Smooth muscle cell (in vitro differentiated cells): ENCODE results near the gene NELFCD. TPM values are rescaled to one million over a fixed set of nuclear protein-coding genes. Genes with fewer than 3 reads are reported as not detected.

Experiments
- DNase-seq: peaks from one replicate; lab custom pipeline; 2025; ENCODE audit not compliant: unreplicated experiment; lab: John Stamatoyannopoulos, UW
- H2AFZ ChIP-seq: fragments of 200-600 bp; sonication (generic); 2 replicates; pipeline ENCODE4 v1.6.0; 2016; ENCODE audit warnings: antibody characterized with exemption, low read depth, mild to moderate bottlenecking
- H3F3A ChIP-seq: fragments of 200-600 bp; sonication (generic); 2 replicates; pipeline ENCODE4 v1.6.0; 2017; ENCODE audit warnings: antibody characterized with exemption, low read depth
- H3K27ac ChIP-seq: fragments of 200-600 bp; sonication (generic); 2 replicates; pipeline ENCODE4 v1.5.1; 2016; ENCODE audit warnings: low read depth, mild to moderate bottlenecking
- H3K27me3 ChIP-seq: fragments of 200-600 bp; sonication (generic); 2 replicates; pipeline ENCODE4 v1.6.1; 2016; ENCODE audit warnings: low read depth, mild to moderate bottlenecking
- H3K36me3 ChIP-seq: fragments of 200-600 bp; sonication (generic); 2 replicates; pipeline ENCODE4 v1.5.1; 2016; ENCODE audit warnings: low read depth
- H3K4me1 ChIP-seq: fragments of 200-600 bp; sonication (generic); 2 replicates; pipeline ENCODE4 v1.5.1; 2016; ENCODE audit warnings: low read depth
- H3K4me2 ChIP-seq: fragments of 200-600 bp; sonication (generic); 2 replicates; pipeline ENCODE4 v1.6.0; 2016; ENCODE audit warnings: mild to moderate bottlenecking
- H3K4me3 ChIP-seq: fragments of 200-600 bp; sonication (generic); 2 replicates; pipeline ENCODE4 v1.5.1; 2016; ENCODE audit warnings: mild to moderate bottlenecking
- H3K79me2 ChIP-seq: fragments of 200-600 bp; sonication (generic); 2 replicates; pipeline ENCODE4 v1.6.0; 2016; ENCODE audit warnings: low read depth, mild to moderate bottlenecking
- H3K9ac ChIP-seq: fragments of 200-600 bp; sonication (generic); 2 replicates; pipeline ENCODE4 v1.6.0; 2016; ENCODE audit warnings: low read depth
- H3K9me3 ChIP-seq: fragments of 200-600 bp; sonication (generic); replicated peaks from 2 replicates; pipeline ENCODE4 v1.5.1; 2016; ENCODE audit warnings: low read depth
- H4K20me1 ChIP-seq: fragments of 200-600 bp; sonication (generic); 2 replicates; pipeline ENCODE4 v1.6.0; 2016; ENCODE audit warnings: low read depth
- WGBS: methylation state at CpG from one replicate; pipeline ENCODE4 v1.1.7; 2016; ENCODE audit warnings: low lambda C conversion rate; 5-methylcytosine and 5-hydroxymethylcytosine counted together
- polyA plus RNA-seq: library from polyadenylated mRNA; unstranded; fragments of >200 nt; fragmentation: Nextera tagmentation; extraction: Ambion mirVana; gene quantifications from 2 replicates; pipeline ENCODE4 v1.2.1, GENCODE V29; 2016
- total RNA-seq: library from RNA; depleted of rRNA; stranded (reverse); fragments of >200 nt; gene quantifications from 2 replicates; pipeline ENCODE4 v1.2.3, GENCODE V29; 2014
- TF ChIP-seq, protein P1 (sequence below): fragments of 200-600 bp; sonication (generic); IDR thresholded peaks from 2 replicates; pipeline ENCODE4 v1.5.1; 2017; ENCODE audit warnings: borderline replicate concordance, mild to moderate bottlenecking, antibody characterized with exemption; ENCODE audit not compliant: insufficient read depth, poor library complexity, severe bottlenecking

Gene NELFCD
- total and polyA plus RNA-seq, 2 experiments from 2014 or later = 25.4 to 40.3 TPM

- H3K27ac ChIP-seq = no peak overlapping the region
- H3K9me3 ChIP-seq = no peaks in the 10 kb centered on the region
- no peak overlapping the region for H3K9ac ChIP-seq
- H2AFZ ChIP-seq = no peak overlapping the region
- H4K20me1 ChIP-seq = no peaks in the 10 kb centered on the region
- no peaks in the 10 kb centered on the region for H3K79me2 ChIP-seq
- no peaks in the 10 kb centered on the region for H3K4me1 ChIP-seq
- TF ChIP-seq, protein P1, sequence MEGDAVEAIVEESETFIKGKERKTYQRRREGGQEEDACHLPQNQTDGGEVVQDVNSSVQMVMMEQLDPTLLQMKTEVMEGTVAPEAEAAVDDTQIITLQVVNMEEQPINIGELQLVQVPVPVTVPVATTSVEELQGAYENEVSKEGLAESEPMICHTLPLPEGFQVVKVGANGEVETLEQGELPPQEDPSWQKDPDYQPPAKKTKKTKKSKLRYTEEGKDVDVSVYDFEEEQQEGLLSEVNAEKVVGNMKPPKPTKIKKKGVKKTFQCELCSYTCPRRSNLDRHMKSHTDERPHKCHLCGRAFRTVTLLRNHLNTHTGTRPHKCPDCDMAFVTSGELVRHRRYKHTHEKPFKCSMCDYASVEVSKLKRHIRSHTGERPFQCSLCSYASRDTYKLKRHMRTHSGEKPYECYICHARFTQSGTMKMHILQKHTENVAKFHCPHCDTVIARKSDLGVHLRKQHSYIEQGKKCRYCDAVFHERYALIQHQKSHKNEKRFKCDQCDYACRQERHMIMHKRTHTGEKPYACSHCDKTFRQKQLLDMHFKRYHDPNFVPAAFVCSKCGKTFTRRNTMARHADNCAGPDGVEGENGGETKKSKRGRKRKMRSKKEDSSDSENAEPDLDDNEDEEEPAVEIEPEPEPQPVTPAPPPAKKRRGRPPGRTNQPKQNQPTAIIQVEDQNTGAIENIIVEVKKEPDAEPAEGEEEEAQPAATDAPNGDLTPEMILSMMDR = no peak
- no peak for DNase-seq
- no peak overlapping the region for H3K4me3 ChIP-seq
- no peaks in the 10 kb centered on the region for H3K27me3 ChIP-seq
- WGBS = 94% methylated on average over 1 of the region's 1 CpG
- no peak overlapping the region for H3K4me2 ChIP-seq
- no peaks in the 10 kb centered on the region for H3K36me3 ChIP-seq
- H3F3A ChIP-seq = no peaks in the 10 kb centered on the region
These were observed 5.7 kb upstream of the NELFCD start for GRCh38 chr20:58975353-58975752.

- no peaks in the 10 kb centered on the region for H3K27me3 ChIP-seq
- WGBS = 84% methylated on average over 3 of the region's 3 CpGs
- H3K9me3 ChIP-seq = no peaks in the 10 kb centered on the region
- H3K9ac ChIP-seq = no peak overlapping the region
- no peaks in the 10 kb centered on the region for H3K79me2 ChIP-seq
- no peak for DNase-seq
- TF ChIP-seq, protein P1 = no peak
- H3K27ac ChIP-seq = no peak overlapping the region
- H2AFZ ChIP-seq = no peak overlapping the region
- no peaks in the 10 kb centered on the region for H3K4me1 ChIP-seq
- H3F3A ChIP-seq = no peaks in the 10 kb centered on the region
- H4K20me1 ChIP-seq = no peaks in the 10 kb centered on the region
- H3K4me3 ChIP-seq = no peak overlapping the region
- H3K36me3 ChIP-seq = no peaks in the 10 kb centered on the region
- no peak overlapping the region for H3K4me2 ChIP-seq
These were observed 4.9 kb upstream of the NELFCD start for GRCh38 chr20:58976061-58976730.

- Histone ChIP-seq H3K27ac (no peak overlapping the region), H3K36me3 (no peaks in the 10 kb centered on the region), H3K27me3 (no peaks in the 10 kb centered on the region), H3F3A (no peaks in the 10 kb centered on the region), H3K9ac (no peak overlapping the region), H3K9me3 (no peaks in the 10 kb centered on the region), H4K20me1 (no peaks in the 10 kb centered on the region), H3K4me2 (no peak overlapping the region), H2AFZ (no peak overlapping the region), H3K4me1 (no peaks in the 10 kb centered on the region), H3K4me3 (no peak overlapping the region), H3K79me2 (peaks cover 20% of the 10 kb centered on the region)
- WGBS = 74% methylated on average over 6 of the region's 6 CpGs
- TF ChIP-seq, protein P1 = no peak
- no peak for DNase-seq
These were observed 2.5 kb upstream of the NELFCD start for GRCh38 chr20:58978351-58979190.
